Head of caudate nucleus (tissue), 42 donors: ENCODE results near the gene CRYBB2.
"Not testable (repeated sequence)": the region's sequence is repeated elsewhere in the genome, so short reads cannot be mapped to it uniquely, and the experiment has no call there.

Source experiments
- DNase-seq, 42 donors: peaks; one replicate each; pipeline versions ENCODE4 v3.0.0 to v3.0.0-alpha.2; 2020 to 2021; ENCODE audit warnings: mixed read lengths in 7 of 42
- intact Hi-C: fragments of 100-400 bp; cut with DNase I; formaldehyde crosslinking; loops from one replicate; pipeline ENCODE4 v1.15.0; 2022

CRYBB2 gene

DNA sequence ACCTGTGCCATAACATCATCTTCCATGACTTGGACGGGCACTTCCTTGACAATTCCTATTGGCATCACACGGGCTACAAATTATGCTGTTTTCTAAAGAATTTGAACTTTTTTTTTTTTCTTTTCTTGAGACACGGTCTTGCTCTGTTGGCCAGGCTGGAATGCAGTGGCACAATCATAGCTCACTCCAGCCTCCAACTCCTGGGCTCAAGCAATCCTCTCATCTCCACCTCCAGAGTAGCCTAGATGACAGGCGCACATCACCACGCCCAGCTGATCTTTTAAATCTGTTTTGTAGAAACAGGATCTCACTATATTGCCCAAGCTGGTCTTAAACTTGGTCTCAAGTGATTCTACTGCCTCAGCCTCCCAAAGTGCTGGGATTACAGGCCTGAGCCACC, 23.1 kb upstream of the CRYBB2 start:
- intact Hi-C loops = no loop called here
- no peak for DNase-seq

DNA sequence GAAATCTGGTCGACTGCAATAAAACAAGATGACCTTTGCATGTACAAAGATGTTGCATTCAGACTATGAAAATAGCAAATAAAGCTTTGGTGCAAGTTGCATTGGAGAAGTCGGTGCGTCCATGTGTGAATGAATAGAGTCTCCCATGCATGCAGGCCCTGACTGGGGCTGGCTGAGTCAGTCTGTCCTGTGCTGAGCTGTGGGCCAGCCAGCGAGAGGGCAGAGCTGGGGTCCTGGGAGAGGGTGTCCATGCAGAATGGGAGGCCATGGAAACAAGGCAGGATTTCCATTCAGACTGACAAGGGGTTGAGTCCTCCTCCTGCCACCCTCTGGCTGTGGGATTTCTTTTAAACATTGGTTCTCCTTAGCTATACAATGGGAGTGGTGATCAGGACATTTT, 22.1 kb upstream of the CRYBB2 start:
- no peak for DNase-seq
- intact Hi-C loops = no loop called here

GRCh38 chr22:25199731-25200520, 19.5 kb upstream of the CRYBB2 start, which contains the start of gene CRYBB3:
CRYBB3 (plus strand) TSS chr22:25199858; CDS start chr22:25201397, 1,539 bp downstream.
- intact Hi-C loops = no loop called here
- no peak for DNase-seq

GRCh38 chr22:25200967-25201366, 18.5 kb upstream of the CRYBB2 start:
- no peak for DNase-seq
- intact Hi-C loops = no loop called here

DNA sequence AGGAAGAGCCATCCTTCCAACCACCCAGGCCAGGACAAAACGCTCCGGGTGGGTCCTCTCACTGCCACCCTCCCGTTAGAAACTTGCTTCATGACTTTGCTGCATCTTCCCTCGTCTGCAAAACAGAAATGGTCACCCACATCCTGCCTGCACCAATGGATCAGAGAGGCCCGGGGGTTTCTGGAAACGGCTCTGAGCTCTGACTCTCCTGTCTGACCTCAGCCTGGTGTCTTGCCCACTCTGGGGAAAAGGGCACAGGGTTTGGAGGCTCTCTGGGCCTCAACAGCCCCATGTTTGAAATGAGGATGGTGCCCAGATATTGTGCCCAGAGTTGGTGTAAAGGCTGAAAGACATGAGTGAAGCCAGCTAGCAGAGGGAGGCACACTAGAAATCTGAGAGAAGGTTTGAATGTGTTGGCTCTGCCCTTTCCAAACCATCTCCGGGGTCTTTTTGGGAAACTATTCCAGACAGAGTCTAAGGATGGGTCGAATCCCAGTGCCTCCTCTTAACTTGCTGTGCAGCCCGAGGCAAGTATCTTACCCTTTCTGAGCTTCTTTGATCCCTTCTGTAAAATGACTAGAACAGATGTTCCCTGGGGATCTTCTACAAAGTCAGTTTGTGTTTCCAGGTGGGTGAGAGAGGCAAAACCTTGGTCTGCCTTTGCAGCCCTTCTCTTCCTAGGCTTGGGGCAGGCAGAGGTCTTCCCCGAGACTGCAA, 17.7 kb upstream of the CRYBB2 start:
- intact Hi-C loops = no loop called here
- no peak for DNase-seq

DNA sequence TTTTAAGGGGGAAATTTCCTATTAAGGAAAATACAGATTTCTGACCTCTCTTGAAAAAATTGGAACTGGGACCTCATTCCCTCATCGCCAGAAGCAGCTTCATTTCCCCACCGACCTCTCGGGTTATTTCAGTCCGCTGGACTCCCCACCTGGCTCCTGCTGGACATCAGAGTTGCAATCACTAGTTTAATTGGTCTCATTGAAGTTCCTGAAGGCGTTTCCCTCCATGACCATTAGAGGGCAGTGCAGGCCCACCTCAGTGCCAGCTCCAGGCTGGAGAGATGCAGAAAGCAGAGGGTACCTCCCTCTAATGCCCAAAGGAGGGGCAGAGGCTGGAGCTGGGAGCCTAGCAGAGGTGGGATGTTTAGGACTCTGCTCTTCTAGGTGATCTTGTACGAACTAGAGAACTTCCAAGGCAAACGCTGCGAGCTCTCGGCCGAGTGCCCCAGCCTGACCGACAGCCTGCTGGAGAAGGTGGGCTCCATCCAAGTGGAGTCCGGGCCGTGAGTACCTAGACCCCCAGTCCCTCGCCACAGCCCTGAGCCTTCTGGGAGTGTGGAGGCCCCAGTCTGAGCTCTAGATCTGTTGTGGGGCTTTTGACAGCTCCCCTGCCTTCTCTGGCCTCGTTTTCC, 17.0 kb upstream of the CRYBB2 start:
- DNase-seq = peak in 40 of 42 donors; percentile 31 to 86 (median 64)
- intact Hi-C loops = no loop called here

GRCh38 chr22:25203082-25203481, 16.4 kb upstream of the CRYBB2 start:
- intact Hi-C loops = no loop called here
- DNase-seq = no peak

DNA sequence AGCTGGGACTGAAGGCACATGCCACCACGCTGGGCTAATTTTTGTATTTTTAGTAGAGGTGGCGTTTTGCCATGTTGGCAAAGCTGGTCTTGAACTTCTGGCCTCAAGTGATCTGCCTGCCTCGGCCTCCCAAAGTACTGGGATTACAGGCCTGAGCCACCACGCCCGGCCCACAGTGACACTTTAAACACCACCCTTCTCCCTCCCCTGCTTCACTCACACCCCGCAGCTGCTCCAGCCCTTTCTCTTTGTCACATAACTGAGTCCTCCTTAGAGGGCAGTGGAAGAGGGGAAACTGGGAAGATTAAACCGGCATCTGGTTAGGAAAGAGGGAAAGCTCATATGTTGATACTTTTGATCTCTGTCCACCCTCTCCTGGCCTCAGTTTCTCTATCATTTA, 14.9 kb upstream of the CRYBB2 start:
- DNase-seq, intact Hi-C loops: not testable (repeated sequence)

DNA sequence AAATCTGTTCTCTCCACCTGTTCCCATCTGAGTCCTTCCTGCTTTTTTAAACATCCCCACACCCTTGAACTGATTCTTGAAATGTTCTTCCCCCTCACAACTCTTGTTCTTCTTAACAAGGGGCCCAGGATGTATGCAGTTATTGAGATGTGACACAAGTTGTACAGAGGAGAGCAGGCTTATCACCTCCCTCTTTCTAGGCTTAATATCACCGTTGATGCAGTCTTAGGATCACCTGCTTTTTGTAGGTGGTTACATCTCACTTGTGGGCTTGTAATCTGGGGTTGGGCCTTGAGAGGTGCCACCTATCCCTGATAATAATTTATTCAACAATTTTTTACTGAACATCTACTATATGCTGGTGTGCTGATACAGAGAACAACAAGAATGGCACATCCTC, 13.6 kb upstream of the CRYBB2 start:
- intact Hi-C loops = no loop called here
- no peak for DNase-seq

DNA sequence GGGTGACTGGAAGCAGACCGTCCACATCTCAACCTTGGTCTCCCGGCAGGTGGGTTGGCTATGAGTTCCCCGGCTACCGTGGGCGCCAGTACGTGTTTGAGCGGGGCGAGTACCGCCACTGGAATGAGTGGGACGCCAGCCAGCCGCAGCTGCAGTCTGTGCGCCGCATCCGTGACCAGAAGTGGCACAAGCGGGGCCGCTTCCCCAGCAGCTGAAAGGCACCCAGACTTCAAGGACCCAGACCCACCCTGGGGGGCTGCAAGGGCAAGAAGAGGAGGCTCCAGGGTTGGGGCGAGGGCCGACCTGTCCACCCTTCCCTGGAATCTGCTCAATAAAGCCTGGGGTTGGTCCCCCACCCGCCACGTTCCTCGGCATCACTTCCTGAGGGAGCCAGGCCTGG, 12.4 kb upstream of the CRYBB2 start:
- DNase-seq = no peak
- intact Hi-C loops = no loop called here

DNA sequence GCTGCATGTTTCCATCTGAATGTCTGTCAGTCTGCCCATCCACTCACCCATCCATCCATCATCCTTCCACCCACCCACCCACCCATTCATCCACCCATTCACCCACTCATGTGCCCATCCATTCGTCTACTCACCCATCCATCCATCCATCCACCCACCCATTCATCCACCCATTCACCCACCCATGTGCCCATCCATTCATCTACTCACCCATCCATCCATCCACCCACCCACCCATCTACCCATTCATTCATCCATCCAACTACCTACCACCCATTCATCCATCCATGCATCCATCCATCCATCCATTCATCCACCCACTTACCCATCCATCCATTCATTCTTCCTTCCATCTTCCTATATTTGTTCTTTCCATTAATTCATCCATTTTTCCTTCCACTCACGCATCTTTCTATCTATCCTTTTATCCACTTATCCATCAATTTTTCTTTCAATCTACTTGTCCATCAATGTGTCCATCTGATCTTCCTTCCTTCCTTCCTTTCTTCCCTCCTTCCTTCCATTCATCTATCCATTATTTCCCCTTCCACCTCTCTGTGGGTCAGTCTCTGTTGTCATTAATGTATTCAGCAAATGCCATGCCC, 11.8 kb upstream of the CRYBB2 start:
- intact Hi-C loops = no loop called here
- DNase-seq = no peak

DNA sequence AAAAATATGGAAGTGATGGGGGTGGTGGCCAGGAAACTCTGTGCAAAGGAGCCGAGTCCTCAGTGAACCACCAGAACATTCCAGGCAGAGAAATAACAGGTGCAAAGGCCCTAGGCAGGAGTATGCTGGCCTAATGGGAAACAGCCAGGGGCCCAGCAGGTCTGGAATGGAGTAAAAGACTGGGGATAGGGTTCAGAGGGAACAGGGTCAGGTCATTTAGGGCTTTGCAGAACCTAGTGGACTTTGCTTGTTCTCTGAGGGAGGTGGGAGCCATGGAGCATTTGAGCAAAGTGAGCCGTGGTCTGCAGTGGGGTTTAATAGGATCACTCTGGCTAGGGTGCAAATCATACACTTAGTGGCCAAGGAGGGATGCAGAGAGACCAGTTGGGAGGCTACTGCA, 11.1 kb upstream of the CRYBB2 start:
- DNase-seq = no peak
- intact Hi-C loops = no loop called here

- intact Hi-C loops = no loop called here
- no peak for DNase-seq
Measured at GRCh38 chr22:25208743-25209505, 10.5 kb upstream of the CRYBB2 start.

DNA sequence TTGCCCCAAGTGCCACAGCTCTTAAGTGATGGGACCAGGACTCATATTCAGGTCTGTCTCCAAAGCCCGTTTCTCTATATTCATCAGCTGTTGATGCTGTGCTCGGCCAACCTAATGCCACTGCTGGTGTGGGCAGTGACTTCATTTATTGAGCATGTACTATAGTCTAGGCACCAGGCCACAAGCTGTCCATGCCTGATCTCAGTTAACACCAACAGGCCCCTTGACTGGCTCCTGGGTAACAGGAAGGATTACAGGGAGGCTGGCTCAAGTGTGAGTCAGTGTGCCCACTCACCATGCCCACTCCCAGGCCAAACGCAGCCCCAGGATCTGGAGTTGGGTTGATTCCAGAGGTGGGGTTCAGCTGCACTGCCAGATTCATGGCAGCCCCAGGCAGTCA, 8.6 kb upstream of the CRYBB2 start:
- intact Hi-C loops = no loop called here

DNA sequence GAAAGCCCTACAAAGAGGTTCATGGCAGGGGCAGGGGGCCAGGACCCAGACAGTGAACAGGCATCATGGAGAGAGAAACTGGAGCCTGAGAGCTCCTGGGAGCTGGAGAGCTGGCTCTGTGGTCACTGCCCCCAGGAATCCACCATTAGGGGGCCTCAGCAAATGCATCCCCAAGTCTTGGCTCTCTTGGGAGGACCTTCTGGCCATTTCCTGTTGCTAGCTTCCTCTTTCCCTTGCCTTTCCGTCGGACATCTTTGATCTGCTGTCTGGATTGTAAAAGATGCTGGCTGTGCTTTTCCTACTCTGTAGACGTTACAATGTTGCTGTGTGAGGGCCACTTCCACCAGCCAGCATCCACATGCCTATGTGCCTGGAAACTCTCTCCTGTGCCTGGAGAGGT, 7.1 kb upstream of the CRYBB2 start:
- intact Hi-C loops = no loop called here
- DNase-seq = no peak

More for the DNA sequence above, 8.6 kb upstream of the CRYBB2 start:
- DNase-seq = no peak

DNA sequence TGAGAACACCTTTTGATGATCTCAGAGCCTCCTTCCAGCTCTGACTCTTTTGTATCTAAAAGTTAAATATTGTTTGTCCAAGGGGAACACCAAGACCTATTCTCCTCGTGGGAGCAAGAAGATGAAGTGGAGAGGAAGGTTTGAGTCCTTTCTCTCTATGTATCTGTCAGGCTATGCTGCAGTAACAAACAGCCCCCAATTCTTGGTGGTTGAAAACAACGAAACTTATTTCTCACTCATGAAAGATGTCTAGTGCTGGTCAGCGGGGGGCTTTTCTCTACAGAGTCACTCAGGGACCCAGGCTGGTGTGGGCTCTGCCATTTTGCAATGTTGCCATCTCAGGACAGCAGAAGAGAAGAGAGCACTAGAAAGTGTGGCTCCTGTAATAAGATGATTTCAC, 6.2 kb upstream of the CRYBB2 start:
- no peak for DNase-seq
- intact Hi-C loops = no loop called here

DNA sequence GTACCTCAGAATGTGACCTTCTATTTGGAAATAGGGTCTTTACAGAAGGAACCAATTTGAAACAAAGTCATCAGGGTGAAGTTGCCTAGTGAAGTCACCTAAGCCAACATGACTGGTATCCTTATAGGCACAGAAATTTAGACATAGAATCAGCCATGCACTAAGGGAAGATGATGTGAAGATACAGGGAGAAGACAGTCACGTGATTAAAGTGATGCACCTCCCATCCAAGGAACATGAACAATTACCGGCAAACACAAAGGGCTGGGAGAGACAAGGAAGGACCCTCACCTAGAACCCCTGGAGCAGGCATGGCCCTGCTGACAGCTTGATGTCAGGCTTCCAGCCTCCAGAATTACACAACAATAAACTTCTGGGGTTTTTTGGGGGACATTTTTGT, 3.2 kb upstream of the CRYBB2 start:
- intact Hi-C loops = no loop called here
- no peak for DNase-seq

- DNase-seq = peak in 10 of 42 donors; percentile 8 to 45 (median 22)
- intact Hi-C loops = no loop called here
Measured at GRCh38 chr22:25219948-25220442, 556 bp downstream of the CRYBB2 start.

GRCh38 chr22:25221790-25222189, 2.4 kb downstream of the CRYBB2 start:
- DNase-seq = no peak
- intact Hi-C loops = no loop called here
